KMS-11 (cell line): ENCODE data around the gene MSMP.

ENCODE experiments used
- H2AFZ ChIP-seq: fragments of 200-600 bp; sonication (generic); 2 replicates; pipeline ENCODE4 v1.6.1; 2016; ENCODE audit warnings: antibody characterized with exemption, mixed run types, low read depth
- H3K27ac ChIP-seq: fragments of 200-600 bp; sonication (generic); 2 replicates; pipeline ENCODE4 v1.6.1; 2016; ENCODE audit warnings: mild to moderate bottlenecking, mixed run types
- H3K27me3 ChIP-seq: fragments of 200-600 bp; sonication (generic); 2 replicates; pipeline ENCODE4 v1.6.1; 2017; ENCODE audit warnings: mild to moderate bottlenecking, low read depth, mixed run types, moderate library complexity; ENCODE audit not compliant: insufficient read depth
- H3K36me3 ChIP-seq: fragments of 200-600 bp; sonication (generic); 2 replicates; pipeline ENCODE4 v1.6.1; 2017; ENCODE audit warnings: mild to moderate bottlenecking, mixed run types; ENCODE audit not compliant: insufficient read depth
- H3K4me1 ChIP-seq: fragments of 200-600 bp; sonication (generic); 2 replicates; pipeline ENCODE4 v1.6.1; 2016; ENCODE audit warnings: mild to moderate bottlenecking, low read depth, mixed run types; ENCODE audit not compliant: poor library complexity, severe bottlenecking
- H3K4me2 ChIP-seq: fragments of 200-600 bp; sonication (generic); 2 replicates; pipeline ENCODE4 v1.7.0; 2016; ENCODE audit warnings: mild to moderate bottlenecking, mixed run types
- H3K4me3 ChIP-seq: fragments of 200-600 bp; sonication (generic); IDR thresholded peaks from 2 replicates; pipeline ENCODE4 v1.6.1; 2017; ENCODE audit warnings: low read depth, low read length, mixed read lengths; ENCODE audit not compliant: insufficient read depth
- H3K79me2 ChIP-seq: fragments of 200-600 bp; sonication (generic); 2 replicates; pipeline ENCODE4 v1.6.1; 2016; ENCODE audit warnings: low read depth, mixed run types; ENCODE audit not compliant: insufficient read depth
- H3K9ac ChIP-seq: fragments of 200-600 bp; sonication (generic); 2 replicates; pipeline ENCODE4 v1.6.1; 2016; ENCODE audit warnings: mild to moderate bottlenecking, mixed run types
- H4K20me1 ChIP-seq: fragments of 200-600 bp; sonication (generic); 2 replicates; pipeline ENCODE4 v1.6.1; 2016; ENCODE audit warnings: mild to moderate bottlenecking, mixed run types; ENCODE audit not compliant: insufficient read depth
- TF ChIP-seq, protein P1 (sequence below): fragments of 200-600 bp; sonication (generic); conservative IDR thresholded peaks from 2 replicates; pipeline ENCODE4 v1.6.1; 2017; ENCODE audit warnings: low read depth, mild to moderate bottlenecking, antibody characterized with exemption, low read length, moderate library complexity, mixed read lengths

MSMP gene

GRCh38 chr9:35792024-35792813, 38.1 kb upstream of the MSMP start:
- no peak overlapping the region for H3K4me3 ChIP-seq
- TF ChIP-seq, protein P1, sequence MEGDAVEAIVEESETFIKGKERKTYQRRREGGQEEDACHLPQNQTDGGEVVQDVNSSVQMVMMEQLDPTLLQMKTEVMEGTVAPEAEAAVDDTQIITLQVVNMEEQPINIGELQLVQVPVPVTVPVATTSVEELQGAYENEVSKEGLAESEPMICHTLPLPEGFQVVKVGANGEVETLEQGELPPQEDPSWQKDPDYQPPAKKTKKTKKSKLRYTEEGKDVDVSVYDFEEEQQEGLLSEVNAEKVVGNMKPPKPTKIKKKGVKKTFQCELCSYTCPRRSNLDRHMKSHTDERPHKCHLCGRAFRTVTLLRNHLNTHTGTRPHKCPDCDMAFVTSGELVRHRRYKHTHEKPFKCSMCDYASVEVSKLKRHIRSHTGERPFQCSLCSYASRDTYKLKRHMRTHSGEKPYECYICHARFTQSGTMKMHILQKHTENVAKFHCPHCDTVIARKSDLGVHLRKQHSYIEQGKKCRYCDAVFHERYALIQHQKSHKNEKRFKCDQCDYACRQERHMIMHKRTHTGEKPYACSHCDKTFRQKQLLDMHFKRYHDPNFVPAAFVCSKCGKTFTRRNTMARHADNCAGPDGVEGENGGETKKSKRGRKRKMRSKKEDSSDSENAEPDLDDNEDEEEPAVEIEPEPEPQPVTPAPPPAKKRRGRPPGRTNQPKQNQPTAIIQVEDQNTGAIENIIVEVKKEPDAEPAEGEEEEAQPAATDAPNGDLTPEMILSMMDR = no peak
- no peak overlapping the region for H3K4me2 ChIP-seq
- H3K36me3 ChIP-seq = no peaks in the 10 kb centered on the region
- H3K9ac ChIP-seq = no peak overlapping the region
- H3K27ac ChIP-seq = no peak overlapping the region
- no peaks in the 10 kb centered on the region for H3K27me3 ChIP-seq
- H2AFZ ChIP-seq = no peak overlapping the region
- no peaks in the 10 kb centered on the region for H3K79me2 ChIP-seq
- no peaks in the 10 kb centered on the region for H4K20me1 ChIP-seq
- H3K4me1 ChIP-seq = peaks cover 26% of the 10 kb centered on the region

- Histone ChIP-seq H3K4me1 (peaks cover 21% of the 10 kb centered on the region), H3K9ac (no peak within 1 kb of the TSS), H3K79me2 (no peaks in the 10 kb centered on the region), H3K36me3 (no peaks in the 10 kb centered on the region), H2AFZ (no peak within 1 kb of the TSS), H3K4me2 (no peak within 1 kb of the TSS), H3K4me3 (no peak within 1 kb of the TSS), H3K27ac (no peak within 1 kb of the TSS), H3K27me3 (no peaks in the 10 kb centered on the region), H4K20me1 (no peaks in the 10 kb centered on the region)
- TF ChIP-seq, protein P1 = no peak
Measured at GRCh38 chr9:35791297-35791921, 37.3 kb upstream of the MSMP start, which contains the start of gene NPR2. TSS of gene NPR2 (plus strand) at chr9:35791591. CDS start at chr9:35792409, 818 bp downstream.

DNA sequence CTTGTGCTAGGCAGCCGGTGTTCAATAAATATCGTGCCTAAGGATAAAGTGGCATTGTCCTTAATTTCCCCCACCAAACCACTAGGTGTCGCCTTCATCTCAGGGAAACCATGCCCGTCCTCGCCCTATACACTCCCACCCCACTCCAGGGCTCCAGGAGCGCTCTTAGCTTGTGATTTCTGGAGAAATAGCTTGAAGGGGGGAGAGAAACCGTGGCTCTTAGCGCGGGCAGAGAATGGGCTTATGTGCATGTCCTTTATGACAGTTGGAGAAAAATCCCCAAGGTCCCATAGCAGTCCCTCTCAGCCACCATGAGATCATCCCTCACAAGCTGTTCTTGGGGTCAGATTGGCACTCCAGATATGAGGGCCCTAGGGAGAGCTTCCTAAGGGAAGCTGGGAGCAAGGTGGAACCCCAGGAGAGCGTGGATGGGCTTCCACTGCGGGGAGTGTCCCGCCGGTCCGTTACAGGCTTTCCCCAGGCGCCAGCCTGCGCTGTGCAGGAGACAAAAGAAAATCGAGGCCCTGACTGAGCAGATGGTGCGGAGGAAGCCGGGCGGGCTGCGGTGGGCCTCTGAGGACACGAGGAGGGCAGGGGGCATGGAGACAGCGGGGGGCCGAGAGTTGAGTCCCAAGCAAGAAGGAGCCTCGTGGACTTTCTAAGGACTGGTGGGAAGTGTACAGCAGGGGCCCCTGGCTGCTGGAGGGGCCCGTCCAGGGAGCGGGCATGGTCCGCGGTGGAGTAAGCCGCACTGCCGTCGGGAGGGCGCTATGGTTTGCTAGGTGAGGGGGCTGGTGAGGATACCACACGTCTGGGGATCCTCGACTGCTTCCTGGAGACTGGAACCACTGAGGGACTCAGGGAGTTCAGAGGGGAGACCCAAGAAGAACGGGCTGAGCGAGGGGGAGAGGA, 36.6 kb upstream of the MSMP start:
- Histone ChIP-seq H3K27ac (0 out of 2 replicates have a peak overlapping the region, but pooled peaks have one; percentile 38), H3K4me2 (peak overlapping the region; percentile 12; the same call in 1 of the 2 replicates), H3K9ac (no peak overlapping the region), H3K79me2 (no peaks in the 10 kb centered on the region), H4K20me1 (no peaks in the 10 kb centered on the region), H3K36me3 (no peaks in the 10 kb centered on the region), H3K4me1 (peaks cover 21% of the 10 kb centered on the region), H3K4me3 (no peak overlapping the region), H2AFZ (no peak overlapping the region), H3K27me3 (no peaks in the 10 kb centered on the region)
- TF ChIP-seq, protein P1 = peak; percentile 85

- H3K4me2 ChIP-seq = peak overlapping the region; percentile 12; the same call in 1 of the 2 replicates
- TF ChIP-seq, protein P1 = no peak
- H3K4me1 ChIP-seq = peaks cover 21% of the 10 kb centered on the region
- no peak overlapping the region for H2AFZ ChIP-seq
- no peaks in the 10 kb centered on the region for H3K79me2 ChIP-seq
- H3K27me3 ChIP-seq = no peaks in the 10 kb centered on the region
- no peaks in the 10 kb centered on the region for H3K36me3 ChIP-seq
- H3K27ac ChIP-seq = peak overlapping the region; percentile 38; the same call in 1 of the 2 replicates
- no peaks in the 10 kb centered on the region for H4K20me1 ChIP-seq
- H3K9ac ChIP-seq = peak overlapping the region; percentile 5; the same call in 1 of the 2 replicates
- no peak overlapping the region for H3K4me3 ChIP-seq
Measured at GRCh38 chr9:35790025-35790384, 35.9 kb upstream of the MSMP start.
